Lung (tissue), 12 donors: ENCODE data around the gene EEF1A1. TPM values are rescaled to one million over a fixed set of nuclear protein-coding genes. Genes with fewer than 3 reads are reported as not detected.
"Not testable (repeated sequence)": the region's sequence is repeated elsewhere in the genome, so short reads cannot be mapped to it uniquely, and the experiment has no call there.

Experiments
- ATAC-seq: fragments of 200-7000 bp; cut with Tn5 transposase; one replicate; pipeline ENCODE4 v1.9.1; 2020; ENCODE audit warnings: moderate number of reproducible peaks; ENCODE audit not compliant: insufficient read depth, low FRiP score
- DNase-seq, 3 donors: peaks; one replicate each; pipeline ENCODE4 v3.0.0-alpha.2; 2013 to 2017
- H3K27ac ChIP-seq, 2 donors: one replicate each; pipeline ENCODE4 v1.5.1; 2013; ENCODE audit warnings: mild to moderate bottlenecking in 2 of 2, moderate library complexity in 2 of 2, control low read depth in 1 of 2, inconsistent platforms in 1 of 2, low read depth in 1 of 2, low read length in 1 of 2
- H3K27me3 ChIP-seq, 3 donors: one replicate each; pipeline ENCODE4 v1.5.1; 2013; ENCODE audit warnings: low read length in 2 of 3; ENCODE audit not compliant: control insufficient read depth in 3 of 3, insufficient read depth in 3 of 3
- H3K36me3 ChIP-seq, 4 donors: one replicate each; pipeline ENCODE4 v1.5.1; 2013; ENCODE audit warnings: low read length in 4 of 4, mild to moderate bottlenecking in 1 of 4, moderate library complexity in 1 of 4; ENCODE audit not compliant: control insufficient read depth in 4 of 4, insufficient read depth in 4 of 4
- H3K4me1 ChIP-seq, 5 donors: one replicate each; pipeline ENCODE4 v1.5.1; 2013; ENCODE audit warnings: low read length in 5 of 5, mild to moderate bottlenecking in 2 of 5, moderate library complexity in 1 of 5; ENCODE audit not compliant: control insufficient read depth in 5 of 5, insufficient read depth in 5 of 5
- H3K4me3 ChIP-seq: one replicate; pipeline ENCODE4 v1.5.1; 2013; ENCODE audit warnings: mild to moderate bottlenecking, control low read depth, moderate library complexity
- H3K9ac ChIP-seq, 2 donors: one replicate each; pipeline ENCODE4 v1.5.1; 2013; ENCODE audit warnings: low read length in 2 of 2, control low read depth in 1 of 2; ENCODE audit not compliant: insufficient read depth in 1 of 2
- H3K9me3 ChIP-seq, 4 donors: one replicate each; pipeline ENCODE4 v1.5.1; 2013; ENCODE audit warnings: low read length in 3 of 4, mild to moderate bottlenecking in 1 of 4, moderate library complexity in 1 of 4; ENCODE audit not compliant: control insufficient read depth in 4 of 4, insufficient read depth in 3 of 4
- WGBS, 2 donors: extraction: QIAGEN DNeasy Blood & Tissue Kit; methylation state at CpG; one replicate each; pipeline ENCODE4 v1.1.7; 2013; 5-methylcytosine and 5-hydroxymethylcytosine counted together
- polyA plus RNA-seq, 2 donors: library from polyadenylated mRNA; stranded (reverse); fragments of 200-250 nt; gene quantifications; one replicate each; pipeline ENCODE4 v1.2.1, GENCODE V29; 2013
- total RNA-seq, 2 donors: library from RNA; depleted of rRNA in 1 of 2; stranded (reverse); fragments of >200 nt in 1 of 2; gene quantifications; one replicate each; pipeline ENCODE4 v1.2.1, GENCODE V29; 2014 to 2021
- TF ChIP-seq, protein P1 (sequence below): IDR thresholded peaks from 2 replicates; pipeline ENCODE4 v1.5.1; 2012; ENCODE audit warnings: mild to moderate bottlenecking; ENCODE audit errors: control extremely low read depth, extremely low read depth
- donor health status: control.
- donor health status: control.
- donor health status: Bipolar disorder and iron deficiency.
- donor health status: healthy.
- donor health status: DM: yes; HTN: yes; CAD: no.

EEF1A1 gene
- total and polyA plus RNA-seq, 4 donors, result 7,767 to 13,654 (median 8,196) TPM

DNA sequence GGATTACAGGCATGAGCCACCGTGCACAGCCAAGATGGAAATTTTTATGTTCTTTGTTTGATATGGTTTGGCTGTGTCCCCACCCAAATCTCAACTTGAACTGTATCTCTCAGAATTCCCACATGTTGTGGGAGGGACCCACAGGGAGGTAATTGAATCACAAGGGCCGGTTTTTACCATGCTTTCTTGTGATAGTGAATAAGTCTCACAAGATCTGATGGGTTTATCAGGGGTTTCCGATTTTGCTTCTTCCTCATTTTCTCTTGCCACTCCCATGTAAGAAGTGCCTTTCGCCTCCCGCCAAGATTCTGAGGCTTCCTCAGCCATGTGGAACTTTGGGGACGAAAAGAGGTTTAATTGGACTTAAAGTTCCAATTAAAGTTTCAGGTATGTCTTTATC lies 14.6 kb downstream of the EEF1A1 start:
- no peak overlapping the region for H3K9ac ChIP-seq
- H3K36me3 ChIP-seq, result peaks cover 0 to 8% (median 7%) of the 10 kb centered on the region in 4 donors
- no peak overlapping the region for H3K27ac ChIP-seq
- H3K4me3 ChIP-seq, result no peak overlapping the region
- H3K27me3 ChIP-seq, result no peaks in the 10 kb centered on the region
- WGBS, 2 donors, result 84 to 85% methylated on average over 6 of the region's 6 CpGs
- peaks cover 0 to 1% (median 0%) of the 10 kb centered on the region in 5 donors for H3K4me1 ChIP-seq
- ATAC-seq, result no peak
- H3K9me3 ChIP-seq, result no peaks in the 10 kb centered on the region
- TF ChIP-seq, protein P1, sequence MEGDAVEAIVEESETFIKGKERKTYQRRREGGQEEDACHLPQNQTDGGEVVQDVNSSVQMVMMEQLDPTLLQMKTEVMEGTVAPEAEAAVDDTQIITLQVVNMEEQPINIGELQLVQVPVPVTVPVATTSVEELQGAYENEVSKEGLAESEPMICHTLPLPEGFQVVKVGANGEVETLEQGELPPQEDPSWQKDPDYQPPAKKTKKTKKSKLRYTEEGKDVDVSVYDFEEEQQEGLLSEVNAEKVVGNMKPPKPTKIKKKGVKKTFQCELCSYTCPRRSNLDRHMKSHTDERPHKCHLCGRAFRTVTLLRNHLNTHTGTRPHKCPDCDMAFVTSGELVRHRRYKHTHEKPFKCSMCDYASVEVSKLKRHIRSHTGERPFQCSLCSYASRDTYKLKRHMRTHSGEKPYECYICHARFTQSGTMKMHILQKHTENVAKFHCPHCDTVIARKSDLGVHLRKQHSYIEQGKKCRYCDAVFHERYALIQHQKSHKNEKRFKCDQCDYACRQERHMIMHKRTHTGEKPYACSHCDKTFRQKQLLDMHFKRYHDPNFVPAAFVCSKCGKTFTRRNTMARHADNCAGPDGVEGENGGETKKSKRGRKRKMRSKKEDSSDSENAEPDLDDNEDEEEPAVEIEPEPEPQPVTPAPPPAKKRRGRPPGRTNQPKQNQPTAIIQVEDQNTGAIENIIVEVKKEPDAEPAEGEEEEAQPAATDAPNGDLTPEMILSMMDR, result no peak
- no peak for DNase-seq

DNA sequence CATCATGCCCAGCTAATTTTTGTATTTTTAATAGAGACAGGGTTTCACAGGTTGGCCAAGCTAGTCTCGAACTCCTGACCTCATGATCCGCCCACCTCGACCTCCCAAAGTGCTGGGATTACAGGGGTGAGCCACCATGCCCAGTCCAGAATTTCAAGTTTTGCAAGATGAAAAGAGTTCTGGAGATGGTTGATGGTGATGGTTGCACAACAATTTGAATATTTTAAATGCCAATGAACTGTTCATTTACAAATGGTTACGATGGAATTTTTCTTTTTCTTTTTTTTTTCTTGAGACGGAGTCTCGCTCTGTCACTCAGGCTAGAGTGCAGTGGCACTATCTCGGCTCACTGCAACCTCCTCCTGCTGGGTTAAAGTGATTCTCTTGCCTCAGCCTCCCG lies 15.1 kb downstream of the EEF1A1 start:
- not testable (repeated sequence) for H3K27me3 ChIP-seq, DNase-seq, H3K9ac ChIP-seq, ATAC-seq, H3K27ac ChIP-seq, H3K4me3 ChIP-seq, H3K9me3 ChIP-seq, H3K4me1 ChIP-seq
- WGBS, 2 donors, result 85 to 94% methylated on average over 8 of the region's 8 CpGs
- H3K36me3 ChIP-seq, result peaks cover 0 to 11% (median 8%) of the 10 kb centered on the region in 4 donors

DNA sequence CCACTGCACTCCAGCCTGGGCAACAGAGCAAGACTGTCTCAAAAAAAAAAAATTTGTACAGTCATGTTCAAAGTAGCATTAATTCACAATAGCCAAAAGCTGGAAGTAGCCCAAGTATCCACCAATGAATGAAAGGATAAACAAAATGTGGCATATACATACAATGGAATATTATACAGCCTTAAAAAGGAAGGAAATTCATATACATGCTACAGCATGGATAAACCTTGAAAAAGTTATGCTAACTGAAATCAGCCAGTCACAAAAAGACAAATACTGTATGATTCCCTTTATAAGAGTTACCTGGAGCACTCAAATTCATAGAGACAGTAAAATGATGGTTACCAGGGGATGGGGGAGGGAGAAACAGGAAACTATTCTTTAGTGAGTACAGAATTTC lies 15.7 kb downstream of the EEF1A1 start:
- ATAC-seq, result no peak
- Histone ChIP-seq H3K9me3 (no peaks in the 10 kb centered on the region), H3K36me3 (peaks cover 0 to 14% (median 9%) of the 10 kb centered on the region in 4 donors), H3K4me3 (no peak overlapping the region), H3K27me3 (no peaks in the 10 kb centered on the region), H3K4me1 (peaks cover 0 to 1% (median 0%) of the 10 kb centered on the region in 5 donors), H3K9ac (no peak overlapping the region), H3K27ac (no peak overlapping the region)
- DNase-seq, result no peak
- TF ChIP-seq, protein P1, result no peak

DNA sequence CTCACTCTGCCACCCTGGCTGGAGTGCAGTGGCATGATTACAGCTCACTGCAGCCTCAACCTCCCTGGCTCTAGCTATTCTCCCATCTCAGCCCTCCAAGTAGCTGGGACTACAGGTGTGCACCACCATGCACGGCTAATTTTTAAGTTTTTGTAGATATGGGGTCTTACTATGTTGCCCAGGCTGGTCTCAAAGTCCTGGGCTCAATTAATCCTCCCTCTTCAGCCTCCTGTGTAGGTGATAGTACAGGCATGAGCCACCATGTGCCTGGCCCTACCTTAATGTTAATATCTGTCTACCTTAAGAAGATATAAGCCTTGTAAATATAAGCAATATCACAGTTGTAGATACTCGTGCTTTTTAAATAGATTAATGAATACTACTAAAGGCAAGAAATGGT lies 16.7 kb downstream of the EEF1A1 start:
- Histone ChIP-seq H3K27me3 (no peaks in the 10 kb centered on the region), H3K27ac (no peak overlapping the region), H3K4me3 (no peak overlapping the region), H3K9me3 (no peaks in the 10 kb centered on the region), H3K9ac (no peak overlapping the region), H3K4me1 (peaks cover 0 to 1% (median 0%) of the 10 kb centered on the region in 5 donors), H3K36me3 (peaks cover 5 to 20% (median 13%) of the 10 kb centered on the region in 4 donors)
- ATAC-seq (no peak), DNase-seq (no peak)
- TF ChIP-seq, protein P1, result no peak
- WGBS, 2 donors, result 88 to 94% methylated on average over 2 of the region's 2 CpGs
